HG03432 (cell line): Measurements from ENCODE around the gene PCSK2.

ENCODE experiments used
- ATAC-seq: cut with Tn5 transposase; IDR thresholded peaks from one replicate; pipeline ENCODE4 v1.9.1; 2021; ENCODE audit warnings: mild to moderate bottlenecking, moderate library complexity; ENCODE audit not compliant: unreplicated experiment

The PCSK2 gene

DNA sequence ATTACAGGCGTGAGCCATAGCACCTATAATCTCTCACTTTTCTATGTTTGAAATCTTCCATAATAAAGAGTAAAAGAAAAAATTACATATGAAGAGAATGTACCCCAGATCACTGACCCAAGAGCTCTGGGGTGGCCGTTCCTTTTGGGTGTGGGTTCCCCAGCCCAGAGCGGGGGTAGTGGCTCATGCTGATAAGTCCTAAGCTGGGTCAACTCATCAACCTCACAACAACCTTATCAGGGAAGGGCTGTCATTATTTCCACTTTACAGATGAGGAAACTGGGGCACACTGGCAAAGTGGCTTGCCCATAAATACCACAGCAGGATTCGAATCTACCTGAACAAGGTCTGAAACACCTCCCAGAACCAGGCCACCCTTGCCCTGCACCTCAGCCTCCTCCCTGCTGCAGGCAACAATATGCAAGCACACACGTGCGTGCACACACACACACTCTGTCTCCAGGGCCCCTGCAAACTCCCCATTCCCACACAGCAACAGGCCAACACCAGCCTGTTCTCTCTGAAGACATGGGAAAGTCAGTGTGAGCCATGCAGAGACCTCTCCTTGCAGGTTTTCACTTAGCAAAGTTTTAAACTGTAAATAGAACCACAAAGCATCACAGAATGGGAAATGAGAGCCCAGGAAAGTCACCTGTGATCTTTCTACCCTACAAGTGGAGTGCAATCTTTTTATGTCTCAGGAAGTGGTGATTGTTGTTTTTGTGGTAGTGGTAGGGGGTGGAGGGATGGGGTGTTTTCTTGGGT lies 276.6 kb downstream of the PCSK2 start:
- ATAC-seq = no peak

DNA sequence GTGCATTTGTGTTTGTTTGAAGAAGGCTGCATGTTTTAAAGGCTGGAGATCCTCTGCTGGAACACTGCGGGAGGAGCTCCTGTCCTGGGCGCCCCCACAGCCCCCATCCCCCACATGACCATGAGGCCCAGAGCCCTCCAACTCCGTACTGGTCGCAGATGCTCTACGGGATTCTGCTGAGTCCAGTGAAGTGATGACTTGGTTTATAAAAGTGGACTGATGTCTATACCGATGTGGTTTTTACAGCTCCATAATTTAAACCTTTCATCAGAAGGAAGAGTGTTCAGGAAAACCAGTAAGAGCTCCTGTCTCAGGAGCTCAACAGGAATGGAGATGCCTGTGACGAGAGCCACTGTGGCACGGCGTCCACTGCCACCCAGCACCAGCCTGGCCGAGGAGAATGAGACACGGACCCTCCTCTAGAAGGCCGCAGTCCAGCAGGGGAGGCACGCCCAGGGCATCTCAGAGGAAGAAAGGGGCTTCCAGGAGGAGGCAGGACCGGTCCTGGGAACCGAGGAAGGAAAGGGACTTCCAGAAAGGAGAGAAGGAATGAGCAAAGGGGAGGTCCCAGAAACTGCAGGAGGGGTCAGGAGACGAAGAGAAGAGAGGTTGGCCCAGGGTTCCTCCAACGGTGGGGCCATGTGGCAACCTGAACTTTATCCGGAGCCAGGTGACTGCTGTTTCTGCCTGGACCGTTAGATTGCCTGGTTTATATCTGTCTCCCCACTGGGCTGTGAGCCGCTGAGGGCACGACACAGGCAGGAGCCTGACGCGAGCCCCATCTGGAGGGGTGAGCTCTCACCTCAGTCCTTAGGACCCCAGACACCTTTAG lies 277.4 kb downstream of the PCSK2 start:
- peak; percentile 16 for ATAC-seq

- peak; percentile 74 for ATAC-seq
These were observed 278.2 kb downstream of the PCSK2 start for GRCh38 chr20:17504898-17505635.

DNA sequence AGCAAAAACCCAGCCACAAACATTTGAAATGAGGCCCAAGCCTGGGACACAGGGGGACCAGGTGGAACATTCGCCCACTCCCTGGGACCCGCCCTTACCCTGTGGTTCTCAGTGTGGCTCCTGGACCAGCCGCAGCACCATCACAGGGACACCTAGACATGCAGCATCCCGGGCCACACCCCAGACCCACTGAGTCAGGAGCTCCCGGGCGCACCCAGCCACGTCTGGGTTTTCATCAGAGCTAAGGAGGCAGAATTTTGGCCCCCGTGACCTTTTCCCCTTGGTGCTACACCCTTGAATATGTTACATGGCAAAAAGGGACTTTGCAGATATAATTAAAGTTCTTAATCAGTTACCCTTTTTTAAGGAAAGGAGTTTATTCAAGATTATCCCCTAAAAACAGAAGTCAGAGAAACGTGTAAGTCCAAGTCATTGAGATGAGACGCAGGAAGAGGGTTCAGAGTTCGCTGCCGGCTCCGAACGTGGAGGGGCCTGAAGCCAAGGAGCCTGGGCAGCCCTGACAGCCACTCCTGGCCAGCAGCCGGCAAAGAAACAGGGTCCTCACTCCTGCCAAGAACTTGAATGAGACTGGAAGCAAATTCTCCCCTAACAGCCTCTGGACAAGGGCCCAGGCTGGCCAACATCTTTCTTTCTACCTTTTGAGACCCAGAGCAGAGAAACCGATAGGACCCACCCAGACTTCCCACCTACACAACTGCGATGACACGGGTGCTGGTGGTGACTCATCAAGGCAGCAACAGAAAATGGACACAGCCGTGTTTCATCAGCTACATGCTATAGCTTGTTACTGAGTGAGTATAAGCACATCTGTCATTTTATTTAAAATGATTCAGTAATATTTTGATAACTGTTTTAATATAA lies 279.0 kb downstream of the PCSK2 start:
- ATAC-seq = no peak

DNA sequence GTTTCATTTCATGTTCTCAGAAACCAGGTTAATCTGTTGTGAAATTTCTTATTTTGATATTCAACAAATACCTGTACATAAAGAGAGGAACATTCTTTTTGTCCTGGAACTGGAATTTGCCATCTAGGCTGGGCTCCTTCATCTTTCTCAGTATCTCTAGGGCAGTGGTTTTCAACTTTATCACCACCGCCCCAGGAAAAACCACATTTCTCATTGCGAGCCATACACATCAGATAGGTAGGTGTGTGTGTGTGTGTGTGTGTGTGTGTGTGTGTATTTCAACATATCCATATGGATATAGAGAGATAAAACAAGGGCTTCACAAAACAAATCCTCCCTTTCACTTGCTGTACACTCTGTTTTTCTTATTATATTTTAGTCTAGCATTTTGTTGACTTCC lies 280.2 kb downstream of the PCSK2 start:
- no peak for ATAC-seq

GRCh38 chr20:17507531-17507930 lies 280.7 kb downstream of the PCSK2 start:
- no peak for ATAC-seq

- no peak for ATAC-seq
These were observed 281.9 kb downstream of the PCSK2 start for GRCh38 chr20:17508756-17509155.

DNA sequence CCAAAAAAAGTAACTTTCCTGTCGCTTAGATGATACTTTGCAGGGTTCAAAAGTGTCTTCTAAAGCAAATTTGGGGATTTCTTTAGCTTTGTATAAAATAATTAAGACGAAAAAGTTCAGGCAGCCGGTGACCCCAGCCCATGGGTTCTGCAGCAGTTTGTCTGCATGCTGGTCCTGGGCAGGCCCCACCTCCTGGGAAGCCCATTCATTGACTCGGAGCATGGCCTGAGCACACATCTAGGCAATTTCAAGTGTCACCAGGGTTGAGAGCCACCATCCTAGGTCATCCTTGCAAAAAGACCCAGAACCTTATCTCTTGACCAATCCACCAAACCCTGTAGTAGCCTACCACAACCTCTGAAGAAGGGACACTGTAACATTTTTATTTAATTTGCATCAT lies 283.7 kb downstream of the PCSK2 start:
- ATAC-seq = no peak

GRCh38 chr20:17511401-17511800 lies 284.6 kb downstream of the PCSK2 start:
- ATAC-seq = no peak

- no peak for ATAC-seq
These were observed 287.1 kb downstream of the PCSK2 start for GRCh38 chr20:17513939-17514338.

DNA sequence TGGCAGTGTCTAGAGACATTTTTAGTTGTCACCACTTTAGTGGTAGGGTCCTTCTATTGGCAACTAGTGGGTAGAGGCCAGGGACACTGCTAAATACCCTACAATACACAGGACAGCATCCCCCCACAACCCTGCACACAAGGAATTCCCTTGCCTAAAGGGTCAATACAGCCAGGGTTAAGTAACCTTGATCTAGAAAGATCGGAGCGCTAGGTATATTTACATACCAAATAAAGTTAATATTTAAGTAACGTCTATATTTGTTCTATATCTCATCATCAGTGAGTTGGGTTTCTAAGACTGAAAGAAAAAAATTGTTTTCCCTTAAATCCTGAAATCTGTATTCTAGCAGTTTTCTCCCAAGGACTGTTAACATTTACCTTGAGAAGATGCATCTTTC lies 288.2 kb downstream of the PCSK2 start:
- no peak for ATAC-seq

GRCh38 chr20:17518339-17519052 lies 291.7 kb downstream of the PCSK2 start:
- no peak for ATAC-seq

- no peak for ATAC-seq
These were observed 292.9 kb downstream of the PCSK2 start for GRCh38 chr20:17519606-17520285.

DNA sequence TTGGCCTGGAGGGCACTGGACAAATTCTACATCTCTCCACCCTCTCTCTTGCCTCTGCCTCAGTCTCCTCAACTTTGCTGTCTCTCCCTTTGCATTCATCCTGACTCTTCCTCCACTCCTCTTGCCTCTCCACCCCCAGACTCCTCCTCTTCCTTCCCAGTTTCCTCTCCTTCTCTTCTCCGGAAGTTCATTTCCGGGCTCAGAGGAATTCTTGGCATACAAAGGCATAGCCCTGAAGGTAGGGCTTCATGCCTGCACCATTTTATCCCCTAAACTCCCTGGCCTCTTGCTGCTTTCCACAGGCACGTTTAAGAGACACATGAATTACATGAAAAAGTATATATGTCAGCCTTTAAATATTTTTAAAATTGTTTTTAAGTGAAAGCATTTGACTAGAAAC lies 293.7 kb downstream of the PCSK2 start:
- ATAC-seq = no peak

DNA sequence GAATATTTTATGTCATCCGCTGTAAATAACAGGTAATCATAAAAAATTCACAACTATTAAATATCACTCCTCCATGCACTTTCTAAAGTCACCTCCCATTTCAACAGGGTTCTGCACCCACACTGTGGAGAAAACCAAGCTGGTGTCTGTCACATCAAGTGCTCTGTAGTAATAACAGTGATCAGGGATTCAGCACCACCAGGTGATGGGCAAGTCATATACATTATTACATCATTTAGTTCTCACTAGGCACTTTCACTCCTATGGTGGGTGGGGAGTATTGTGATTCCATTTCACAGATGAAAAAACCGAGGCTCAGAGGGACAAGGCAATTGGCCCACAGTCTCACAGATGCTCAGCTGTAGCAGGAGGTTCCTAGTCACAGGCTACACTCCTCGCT lies 295.7 kb downstream of the PCSK2 start:
- no peak for ATAC-seq

DNA sequence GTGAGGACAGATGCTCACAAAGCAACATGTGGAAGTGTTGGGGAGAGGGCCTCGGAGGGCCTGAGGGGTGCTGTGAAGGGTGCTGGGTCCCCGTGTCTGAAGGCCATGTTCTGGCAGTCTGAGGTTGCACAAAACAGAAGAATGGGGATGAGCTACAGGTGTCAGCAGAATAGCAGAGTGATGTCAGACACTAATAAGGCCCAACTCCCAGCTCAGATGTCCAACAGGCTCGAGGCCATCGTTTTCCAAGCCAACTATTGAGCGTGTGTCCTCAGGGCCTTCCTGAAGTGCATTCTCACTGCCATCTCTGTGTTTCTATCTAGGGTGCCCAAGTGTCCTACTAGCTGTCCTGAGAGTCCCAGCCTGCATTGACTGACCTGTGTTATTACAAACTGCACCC lies 296.5 kb downstream of the PCSK2 start:
- no peak for ATAC-seq

- no peak for ATAC-seq
These were observed 297.7 kb downstream of the PCSK2 start for GRCh38 chr20:17524560-17524959.

- ATAC-seq = no peak
These were observed 298.3 kb downstream of the PCSK2 start for GRCh38 chr20:17525132-17525531.

DNA sequence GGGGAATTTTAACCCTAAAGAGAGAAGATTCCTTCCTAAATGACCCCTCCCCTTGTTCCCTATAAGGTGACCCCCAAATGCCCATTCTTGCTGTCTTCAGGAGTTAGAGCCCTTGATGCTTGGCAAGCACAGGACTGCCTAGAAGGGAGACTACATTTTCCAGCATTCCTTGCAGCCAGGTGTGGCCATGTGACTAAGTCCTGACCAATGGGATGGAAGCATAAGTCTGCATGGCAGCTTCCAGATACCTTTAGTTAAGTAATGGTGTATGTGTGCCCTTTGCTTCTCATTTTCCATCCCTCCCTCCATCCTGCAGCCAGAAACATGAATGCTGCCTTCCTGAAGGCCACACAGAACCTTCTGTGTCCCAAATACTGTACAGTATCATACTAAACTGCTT lies 298.8 kb downstream of the PCSK2 start:
- ATAC-seq = peak; percentile 67
